G401.6 (cell line): ENCODE results near the gene NOS1.
A peak's percentile ranks its signal among the peaks of the same experiment; 100 is the strongest.
"Not testable (repeated sequence)": the region's sequence is repeated elsewhere in the genome, so short reads cannot be mapped to it uniquely, and the experiment has no call there.

Experiments used
- FAIRE-seq: peaks from 2 replicates; lab custom pipeline; 2012; peaks lifted over from hg19 to GRCh38; lab: Jason Lieb, UNC

The NOS1 gene

DNA sequence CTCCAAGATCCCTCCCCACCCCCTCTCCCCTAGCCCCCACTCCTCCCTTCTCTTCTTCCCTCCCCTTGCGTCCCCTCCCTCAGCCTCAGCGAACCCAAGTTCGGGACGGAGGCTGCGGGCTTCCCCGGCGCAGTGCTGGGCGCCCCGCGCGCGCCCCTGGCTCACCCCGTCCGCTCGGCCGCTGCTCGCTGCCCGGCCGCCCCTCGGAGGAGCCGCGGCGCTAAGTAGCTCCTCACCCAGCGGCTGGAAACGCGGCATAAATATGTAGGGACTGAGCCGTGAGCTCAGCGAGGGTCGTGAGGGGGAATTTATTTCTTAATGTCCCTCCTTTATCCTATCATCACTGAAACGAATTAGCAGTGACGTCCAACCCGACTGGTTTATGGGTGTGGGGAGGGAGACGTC is at the start of gene NOS1:
Gene NOS1, minus strand, starts transcription at position 280 of the 405 bp plus-strand sequence. CDS start 30,557 bp downstream, outside the sequence.
- no peak for FAIRE-seq

DNA sequence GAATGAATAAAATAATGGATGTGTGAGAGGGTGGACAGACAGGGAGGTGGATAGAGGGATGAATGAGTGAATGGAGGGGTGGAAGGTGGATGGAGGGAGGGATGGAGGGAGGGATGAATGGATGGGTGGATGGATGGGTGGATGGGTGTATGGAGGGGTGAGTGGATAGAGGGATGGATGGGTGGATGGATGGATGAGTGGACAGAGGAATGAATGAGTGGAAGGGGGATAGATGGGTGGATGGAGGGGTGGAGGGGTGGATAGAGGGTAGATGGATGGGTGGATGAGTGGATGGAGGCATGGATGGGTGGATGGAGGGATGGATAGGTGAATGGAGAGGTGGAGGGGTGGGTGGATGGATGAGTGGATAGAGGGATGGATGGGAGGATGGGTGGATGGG is 47.9 kb upstream of the NOS1 start:
- FAIRE-seq: no peak

- FAIRE-seq: no peak
Measured at GRCh38 chr12:117408161-117408791, 46.9 kb upstream of the NOS1 start.

DNA sequence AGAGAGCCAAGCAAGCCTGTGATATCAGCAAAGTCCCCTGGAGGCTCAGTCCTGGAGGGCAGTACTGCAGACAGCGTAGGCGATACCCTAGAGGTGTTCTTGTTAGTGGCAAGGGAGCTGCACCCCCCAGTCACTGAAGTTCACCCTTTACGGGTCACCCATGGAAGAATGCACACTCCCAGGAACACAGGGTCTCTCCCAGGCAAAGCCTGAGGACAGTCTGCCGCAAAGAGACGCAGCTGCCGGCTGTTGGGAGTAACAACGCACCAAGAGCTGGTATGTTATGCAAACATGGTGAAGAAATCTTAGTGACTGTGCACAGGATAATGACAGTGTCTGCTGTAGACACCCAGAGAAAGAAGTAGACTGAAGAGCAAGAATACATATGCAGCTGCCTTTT is 43.5 kb upstream of the NOS1 start:
- no peak for FAIRE-seq

GRCh38 chr12:117404203-117404853 is 42.9 kb upstream of the NOS1 start:
- FAIRE-seq: no peak

GRCh38 chr12:117403586-117404139 is 42.2 kb upstream of the NOS1 start:
- no peak for FAIRE-seq

GRCh38 chr12:117402363-117402762 is 40.9 kb upstream of the NOS1 start:
- no peak for FAIRE-seq

DNA sequence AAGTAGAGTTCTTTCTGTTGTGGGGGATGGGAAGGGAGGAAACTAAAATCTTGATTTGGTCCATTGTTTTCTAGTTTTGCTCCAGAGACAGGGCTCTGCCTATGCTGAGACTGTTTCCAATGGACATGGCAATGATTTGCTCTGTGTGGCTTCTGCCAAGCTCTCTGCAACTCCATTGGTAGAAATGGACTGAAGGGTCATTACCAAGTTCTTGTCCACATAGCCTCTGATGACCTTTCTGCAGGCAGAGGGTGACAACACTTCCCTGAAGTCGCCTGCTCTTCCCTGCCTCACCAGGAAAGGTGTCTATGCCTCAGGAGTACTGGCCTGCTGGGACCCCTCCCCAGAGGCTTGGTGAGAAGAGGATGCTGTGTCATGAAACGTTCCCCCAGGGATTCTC is 39.5 kb upstream of the NOS1 start:
- FAIRE-seq: no peak

GRCh38 chr12:117398482-117398881 is 37.1 kb upstream of the NOS1 start:
- not testable (repeated sequence) for FAIRE-seq

DNA sequence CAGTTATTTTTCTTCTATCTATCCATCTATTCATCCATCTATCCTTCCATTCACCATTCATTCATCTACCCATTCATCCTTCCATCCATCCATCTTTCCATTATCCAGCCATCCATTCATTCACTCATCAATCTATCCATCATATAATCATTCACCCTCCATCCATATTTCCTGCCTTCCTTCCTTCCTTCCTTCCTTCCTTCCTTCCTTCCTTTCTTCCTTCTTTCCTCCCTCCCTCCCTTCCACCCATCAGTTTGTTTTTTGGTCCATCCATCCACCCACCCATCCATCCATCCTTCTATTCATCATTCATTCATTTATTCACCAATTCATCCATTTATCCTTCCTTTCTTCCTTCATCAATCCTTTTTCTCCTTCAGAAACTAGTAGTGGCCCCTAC is 34.3 kb upstream of the NOS1 start:
- FAIRE-seq: no peak

- FAIRE-seq: no peak
Measured at GRCh38 chr12:117394491-117394890, 33.1 kb upstream of the NOS1 start.

- FAIRE-seq: no peak
Measured at GRCh38 chr12:117393656-117394055, 32.2 kb upstream of the NOS1 start.

DNA sequence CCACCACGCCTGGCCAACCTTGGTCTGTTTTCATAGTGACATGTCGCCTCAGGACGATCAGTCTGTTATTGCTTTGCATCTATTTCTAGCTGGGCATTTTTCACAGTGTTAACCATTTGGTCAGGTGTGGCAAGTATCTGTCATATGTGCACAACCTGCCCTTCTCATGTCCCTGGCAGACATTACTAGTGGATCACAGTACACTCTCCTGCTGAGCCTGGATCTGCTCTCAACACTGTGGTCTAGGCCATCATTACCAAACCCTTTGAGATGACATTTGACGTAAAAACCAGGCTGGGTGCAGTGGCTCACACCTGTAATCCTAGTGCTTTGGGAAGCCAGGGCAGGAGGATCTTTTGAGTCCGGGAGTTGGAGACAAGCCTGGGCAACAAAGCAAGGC is 29.4 kb upstream of the NOS1 start:
- no peak for FAIRE-seq

- no peak for FAIRE-seq
Measured at GRCh38 chr12:117388951-117389446, 27.6 kb upstream of the NOS1 start.

DNA sequence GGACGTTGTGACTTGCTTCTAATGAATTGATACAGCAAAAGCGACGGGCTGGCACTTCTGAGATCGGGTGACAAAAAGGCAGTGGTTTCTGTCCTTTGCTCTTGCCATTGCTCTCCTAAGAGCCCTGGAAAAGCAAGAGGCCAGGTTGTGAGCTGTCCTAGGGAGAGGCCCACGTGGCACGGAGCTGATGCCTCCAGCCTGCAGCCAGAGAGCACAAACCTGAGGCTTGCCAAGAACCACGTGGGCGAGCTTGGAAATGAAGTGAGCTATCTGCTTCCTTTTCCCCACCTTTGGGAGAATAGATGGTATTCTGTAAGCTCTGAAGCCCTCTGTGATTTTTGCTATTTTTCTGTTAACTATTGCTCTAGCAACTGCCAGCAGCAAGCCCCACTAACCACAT is 26.4 kb upstream of the NOS1 start:
- FAIRE-seq: no peak

DNA sequence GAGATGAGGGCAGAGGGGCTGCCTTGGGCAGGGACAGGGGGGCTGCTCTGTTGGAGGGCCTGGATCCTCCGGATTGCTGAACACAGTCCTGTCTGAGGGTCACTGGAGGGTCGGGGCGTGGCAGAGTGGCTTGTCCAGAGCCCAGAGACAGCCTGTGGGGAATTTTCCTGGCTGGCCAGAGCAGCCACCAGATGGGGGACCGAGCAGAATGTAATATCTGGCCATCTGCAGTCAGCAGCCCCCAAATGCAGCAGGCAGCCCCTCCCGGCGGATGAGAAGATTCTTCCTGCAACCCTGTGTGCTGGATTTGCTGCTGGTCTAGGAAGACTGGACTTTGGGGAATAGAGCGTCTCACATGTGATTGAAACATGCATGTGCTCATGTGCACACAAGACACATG is 23.3 kb upstream of the NOS1 start:
- FAIRE-seq: no peak

- no peak for FAIRE-seq
Measured at GRCh38 chr12:117380083-117380482, 18.7 kb upstream of the NOS1 start.

DNA sequence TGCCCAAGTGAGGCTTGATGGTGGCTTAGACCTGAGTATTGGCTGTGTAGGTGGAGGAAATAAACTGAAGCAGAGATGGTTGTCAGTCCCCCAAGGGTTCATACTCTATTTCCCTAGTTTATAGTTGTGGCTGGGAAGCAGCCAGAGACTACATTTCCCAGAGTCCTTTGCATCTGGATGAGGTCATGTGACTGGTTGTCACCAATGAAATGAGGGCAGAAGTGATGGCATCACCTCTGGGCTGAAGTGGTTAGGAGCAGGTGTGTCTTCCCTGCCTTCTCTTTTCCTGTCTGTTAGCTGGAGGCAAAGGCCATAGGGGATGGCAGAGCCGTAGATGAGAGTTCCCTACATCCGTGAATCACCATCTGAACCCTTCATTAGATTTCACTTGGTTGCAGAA is 16.3 kb upstream of the NOS1 start:
- no peak for FAIRE-seq

DNA sequence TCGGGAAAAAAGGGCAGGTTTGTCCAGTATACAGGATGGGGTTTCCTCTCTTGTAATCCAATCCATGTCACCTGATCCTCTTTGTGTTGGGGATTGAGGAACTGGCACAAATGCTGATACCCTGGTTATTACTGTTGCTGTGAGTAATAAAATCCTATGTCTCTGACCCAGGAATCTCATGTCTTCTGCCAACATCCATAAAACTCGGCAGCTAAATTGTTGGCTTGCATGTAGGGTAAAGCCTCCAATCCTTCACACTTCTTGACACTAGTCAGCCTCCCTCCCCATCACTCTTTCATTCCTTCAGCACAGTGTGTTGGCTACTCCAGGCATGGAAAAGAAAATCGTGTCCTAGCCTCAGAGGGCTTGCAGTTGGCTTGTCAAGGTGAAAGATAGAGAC is 9.2 kb upstream of the NOS1 start:
- no peak for FAIRE-seq

GRCh38 chr12:117370000-117370399 is 8.6 kb upstream of the NOS1 start:
- FAIRE-seq: not testable (repeated sequence)

- peak; percentile 42 for FAIRE-seq
Measured at GRCh38 chr12:117367006-117367638, 5.7 kb upstream of the NOS1 start.

GRCh38 chr12:117365049-117365616 is 3.7 kb upstream of the NOS1 start:
- FAIRE-seq: no peak

- FAIRE-seq: no peak
Measured at GRCh38 chr12:117363953-117364486, 2.6 kb upstream of the NOS1 start.
